ENCODE data around the gene CCL22. TPM values are rescaled to one million over a fixed set of nuclear protein-coding genes. Genes with fewer than 3 reads are reported as not detected.

CCL22 gene
- total and polyA plus RNA-seq, 5 donors from 2014 or later = not detected

- Mint-ChIP-seq H3K27ac (no peak overlapping the region), H3K36me3 (no peaks in the 10 kb centered on the region), H3K9me3 (peaks cover 0 to 5% (median 2%) of the 10 kb centered on the region in 7 donors), H3K4me1 (peaks cover 0 to 12% (median 5%) of the 10 kb centered on the region in 4 donors), H3K27me3 (peaks cover 55% of the 10 kb centered on the region), H3K4me3 (no peak overlapping the region)
- DNase-seq = no peak
- Histone ChIP-seq H3K9me3 (ENCODE audit: control insufficient read depth in 2 of 2, low read length in 2 of 2) (no peaks in the 10 kb centered on the region), H3K36me3 (ENCODE audit: control insufficient read depth, insufficient read depth, low read length) (no peaks in the 10 kb centered on the region), H3K27me3 (ENCODE audit: control insufficient read depth, insufficient read depth, low read length) (peaks cover 12% of the 10 kb centered on the region), H3K4me1 (ENCODE audit: control insufficient read depth, insufficient read depth, low read length, poor library complexity, severe bottlenecking) (no peaks in the 10 kb centered on the region), H3K27ac (ENCODE audit: insufficient read depth, low read length, poor library complexity, severe bottlenecking) (no peak overlapping the region), H3K4me3 (ENCODE audit: low read depth, low read length) (no peak overlapping the region)
- ATAC-seq (ENCODE audit: low read depth in 2 of 2) = no peak
Measured at GRCh38 chr16:57348327-57348726, 10.3 kb upstream of the CCL22 start.

GRCh38 chr16:57349212-57350031 is 9.2 kb upstream of the CCL22 start:
- DNase-seq = no peak
- peaks cover 55% of the 10 kb centered on the region for H3K27me3 Mint-ChIP-seq
- H3K4me3 ChIP-seq (ENCODE audit: low read depth, low read length) = no peak overlapping the region

GRCh38 chr16:57352636-57353047 is 5.9 kb upstream of the CCL22 start:
- Histone ChIP-seq H3K27ac (ENCODE audit: insufficient read depth, low read length, poor library complexity, severe bottlenecking) (no peak overlapping the region), H3K27me3 (ENCODE audit: control insufficient read depth, insufficient read depth, low read length) (peaks cover 12% of the 10 kb centered on the region), H3K4me1 (ENCODE audit: control insufficient read depth, insufficient read depth, low read length, poor library complexity, severe bottlenecking) (no peaks in the 10 kb centered on the region), H3K4me3 (ENCODE audit: low read depth, low read length) (no peak overlapping the region), H3K9me3 (ENCODE audit: control insufficient read depth in 2 of 2, low read length in 2 of 2) (no peaks in the 10 kb centered on the region), H3K36me3 (ENCODE audit: control insufficient read depth, insufficient read depth, low read length) (no peaks in the 10 kb centered on the region)
- H3K27ac Mint-ChIP-seq = no peak overlapping the region
- H3K27me3 Mint-ChIP-seq = peaks cover 35% of the 10 kb centered on the region
- peaks cover 0 to 10% (median 6%) of the 10 kb centered on the region in 4 donors for H3K4me1 Mint-ChIP-seq
- no peaks in the 10 kb centered on the region for H3K36me3 Mint-ChIP-seq
- H3K9me3 Mint-ChIP-seq = no peaks in the 10 kb centered on the region
- DNase-seq (no peak), ATAC-seq (ENCODE audit: low read depth in 2 of 2) (no peak)
- H3K4me3 Mint-ChIP-seq = no peak overlapping the region

More at GRCh38 chr16:57349212-57350031, 9.2 kb upstream of the CCL22 start:
- peak overlapping the region in 1 of 4 donors; percentile 36 for H3K4me3 Mint-ChIP-seq
- Histone ChIP-seq H3K9me3 (ENCODE audit: control insufficient read depth in 2 of 2, low read length in 2 of 2) (no peaks in the 10 kb centered on the region), H3K27me3 (ENCODE audit: control insufficient read depth, insufficient read depth, low read length) (peaks cover 12% of the 10 kb centered on the region), H3K4me1 (ENCODE audit: control insufficient read depth, insufficient read depth, low read length, poor library complexity, severe bottlenecking) (no peaks in the 10 kb centered on the region), H3K36me3 (ENCODE audit: control insufficient read depth, insufficient read depth, low read length) (no peaks in the 10 kb centered on the region), H3K27ac (ENCODE audit: insufficient read depth, low read length, poor library complexity, severe bottlenecking) (no peak overlapping the region)
- H3K9me3 Mint-ChIP-seq = peaks cover 0 to 5% (median 1%) of the 10 kb centered on the region in 7 donors
- H3K4me1 Mint-ChIP-seq = peaks cover 0 to 12% (median 7%) of the 10 kb centered on the region in 4 donors
- ATAC-seq (ENCODE audit: low read depth in 2 of 2) = peak; percentile 56 to 69
- no peak overlapping the region for H3K27ac Mint-ChIP-seq
- no peaks in the 10 kb centered on the region for H3K36me3 Mint-ChIP-seq

GRCh38 chr16:57354311-57354710 is 4.3 kb upstream of the CCL22 start:
- Histone ChIP-seq H3K27me3 (ENCODE audit: control insufficient read depth, insufficient read depth, low read length) (peaks cover 12% of the 10 kb centered on the region), H3K27ac (ENCODE audit: insufficient read depth, low read length, poor library complexity, severe bottlenecking) (no peak overlapping the region), H3K36me3 (ENCODE audit: control insufficient read depth, insufficient read depth, low read length) (no peaks in the 10 kb centered on the region), H3K4me1 (ENCODE audit: control insufficient read depth, insufficient read depth, low read length, poor library complexity, severe bottlenecking) (no peaks in the 10 kb centered on the region), H3K4me3 (ENCODE audit: low read depth, low read length) (no peak overlapping the region), H3K9me3 (ENCODE audit: control insufficient read depth in 2 of 2, low read length in 2 of 2) (no peaks in the 10 kb centered on the region)
- no peak for DNase-seq
- Mint-ChIP-seq H3K4me3 (no peak overlapping the region), H3K9me3 (no peaks in the 10 kb centered on the region), H3K4me1 (peaks cover 0 to 7% (median 2%) of the 10 kb centered on the region in 4 donors), H3K27me3 (peaks cover 18% of the 10 kb centered on the region), H3K27ac (no peak overlapping the region), H3K36me3 (no peaks in the 10 kb centered on the region)
- ATAC-seq (ENCODE audit: low read depth in 2 of 2) = no peak

GRCh38 chr16:57355898-57356414 is 2.6 kb upstream of the CCL22 start:
- Mint-ChIP-seq H3K4me1 (peaks cover 0 to 7% (median 0%) of the 10 kb centered on the region in 4 donors), H3K4me3 (no peak overlapping the region), H3K9me3 (no peaks in the 10 kb centered on the region), H3K27me3 (peaks cover 7% of the 10 kb centered on the region), H3K27ac (no peak overlapping the region), H3K36me3 (no peaks in the 10 kb centered on the region)
- ATAC-seq (ENCODE audit: low read depth in 2 of 2) (no peak), DNase-seq (no peak)
- H3K27me3 ChIP-seq (ENCODE audit: control insufficient read depth, insufficient read depth, low read length) = peaks cover 5% of the 10 kb centered on the region
- H3K27ac ChIP-seq (ENCODE audit: insufficient read depth, low read length, poor library complexity, severe bottlenecking) = no peak overlapping the region
- H3K4me1 ChIP-seq (ENCODE audit: control insufficient read depth, insufficient read depth, low read length, poor library complexity, severe bottlenecking) = no peaks in the 10 kb centered on the region
- H3K9me3 ChIP-seq (ENCODE audit: control insufficient read depth in 2 of 2, low read length in 2 of 2) = no peaks in the 10 kb centered on the region
- H3K4me3 ChIP-seq (ENCODE audit: low read depth, low read length) = no peak overlapping the region
- H3K36me3 ChIP-seq (ENCODE audit: control insufficient read depth, insufficient read depth, low read length) = no peaks in the 10 kb centered on the region

GRCh38 chr16:57356547-57356946 is 2.0 kb upstream of the CCL22 start:
- Mint-ChIP-seq H3K4me1 (peaks cover 0 to 7% (median 0%) of the 10 kb centered on the region in 4 donors), H3K4me3 (no peak overlapping the region), H3K9me3 (no peaks in the 10 kb centered on the region), H3K27ac (no peak overlapping the region), H3K36me3 (no peaks in the 10 kb centered on the region), H3K27me3 (peaks cover 7% of the 10 kb centered on the region)
- Histone ChIP-seq H3K9me3 (ENCODE audit: control insufficient read depth in 2 of 2, low read length in 2 of 2) (no peaks in the 10 kb centered on the region), H3K27me3 (ENCODE audit: control insufficient read depth, insufficient read depth, low read length) (peaks cover 5% of the 10 kb centered on the region), H3K4me3 (ENCODE audit: low read depth, low read length) (no peak overlapping the region), H3K36me3 (ENCODE audit: control insufficient read depth, insufficient read depth, low read length) (no peaks in the 10 kb centered on the region), H3K27ac (ENCODE audit: insufficient read depth, low read length, poor library complexity, severe bottlenecking) (no peak overlapping the region), H3K4me1 (ENCODE audit: control insufficient read depth, insufficient read depth, low read length, poor library complexity, severe bottlenecking) (no peaks in the 10 kb centered on the region)
- DNase-seq (no peak), ATAC-seq (ENCODE audit: low read depth in 2 of 2) (no peak)

- H3K9me3 Mint-ChIP-seq = no peaks in the 10 kb centered on the region
- no peaks in the 10 kb centered on the region for H3K27me3 ChIP-seq (ENCODE audit: control insufficient read depth, insufficient read depth, low read length)
- ATAC-seq (ENCODE audit: low read depth in 2 of 2) (peak; percentile 8 to 12), DNase-seq (no peak)
- H3K36me3 Mint-ChIP-seq = no peaks in the 10 kb centered on the region
- peaks cover 0 to 7% (median 0%) of the 10 kb centered on the region in 4 donors for H3K4me1 Mint-ChIP-seq
- H3K27ac ChIP-seq (ENCODE audit: insufficient read depth, low read length, poor library complexity, severe bottlenecking) = no peak overlapping the region
- no peak overlapping the region for H3K4me3 ChIP-seq (ENCODE audit: low read depth, low read length)
- no peaks in the 10 kb centered on the region for H3K36me3 ChIP-seq (ENCODE audit: control insufficient read depth, insufficient read depth, low read length)
- H3K27me3 Mint-ChIP-seq = no peaks in the 10 kb centered on the region
- H3K4me3 Mint-ChIP-seq = no peak overlapping the region
- peak overlapping the region in 2 of 3 donors; percentile 69 to 80 for H3K27ac Mint-ChIP-seq
- H3K4me1 ChIP-seq (ENCODE audit: control insufficient read depth, insufficient read depth, low read length, poor library complexity, severe bottlenecking) = no peaks in the 10 kb centered on the region
- H3K9me3 ChIP-seq (ENCODE audit: control insufficient read depth in 2 of 2, low read length in 2 of 2) = no peaks in the 10 kb centered on the region
Measured at GRCh38 chr16:57357330-57358085, 1.1 kb upstream of the CCL22 start.
